Measurements from ENCODE around the gene ARHGAP18. TPM values are rescaled to one million over a fixed set of nuclear protein-coding genes. Genes with fewer than 3 reads are reported as not detected.

The ARHGAP18 gene
- polyA plus RNA-seq, 1 of the 3 experiments (the other 2 are of a cell fraction) = 25.0 TPM

DNA sequence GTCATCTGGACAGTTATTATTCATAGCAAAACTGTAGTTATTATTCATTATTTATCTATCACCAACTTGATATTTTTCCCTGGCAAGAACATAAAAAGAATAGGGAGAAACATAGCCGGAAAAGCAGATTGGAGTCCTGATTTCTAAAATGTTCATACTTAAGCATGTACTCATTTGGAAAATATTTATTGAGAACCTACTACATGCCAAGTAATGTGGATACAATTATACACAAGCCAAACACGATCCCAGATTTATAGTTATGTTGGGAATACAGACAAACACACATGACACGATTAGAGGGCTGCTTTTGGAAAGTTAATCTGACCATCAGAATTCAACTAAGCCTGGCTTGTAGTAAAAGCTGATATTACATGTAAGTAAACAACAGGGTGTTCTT is 30.7 kb downstream of the ARHGAP18 start (continued):
- TF ChIP-seq, protein P1, sequence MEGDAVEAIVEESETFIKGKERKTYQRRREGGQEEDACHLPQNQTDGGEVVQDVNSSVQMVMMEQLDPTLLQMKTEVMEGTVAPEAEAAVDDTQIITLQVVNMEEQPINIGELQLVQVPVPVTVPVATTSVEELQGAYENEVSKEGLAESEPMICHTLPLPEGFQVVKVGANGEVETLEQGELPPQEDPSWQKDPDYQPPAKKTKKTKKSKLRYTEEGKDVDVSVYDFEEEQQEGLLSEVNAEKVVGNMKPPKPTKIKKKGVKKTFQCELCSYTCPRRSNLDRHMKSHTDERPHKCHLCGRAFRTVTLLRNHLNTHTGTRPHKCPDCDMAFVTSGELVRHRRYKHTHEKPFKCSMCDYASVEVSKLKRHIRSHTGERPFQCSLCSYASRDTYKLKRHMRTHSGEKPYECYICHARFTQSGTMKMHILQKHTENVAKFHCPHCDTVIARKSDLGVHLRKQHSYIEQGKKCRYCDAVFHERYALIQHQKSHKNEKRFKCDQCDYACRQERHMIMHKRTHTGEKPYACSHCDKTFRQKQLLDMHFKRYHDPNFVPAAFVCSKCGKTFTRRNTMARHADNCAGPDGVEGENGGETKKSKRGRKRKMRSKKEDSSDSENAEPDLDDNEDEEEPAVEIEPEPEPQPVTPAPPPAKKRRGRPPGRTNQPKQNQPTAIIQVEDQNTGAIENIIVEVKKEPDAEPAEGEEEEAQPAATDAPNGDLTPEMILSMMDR (IDR thresholded peaks at IDR 0.05) = no peak
- TF ChIP-seq RCOR1 (IDR thresholded peaks at IDR 0.05; ENCODE audit: low read length) (no peak), TEAD4 (IDR thresholded peaks at IDR 0.05; ENCODE audit: borderline replicate concordance, insufficient read depth) (peak; percentile 47; the same call in 1 of the 2 replicates), TAF1 (IDR thresholded peaks at IDR 0.05; ENCODE audit: borderline replicate concordance, low read depth, low read length) (no peak), RAD21 (IDR thresholded peaks at IDR 0.05; ENCODE audit: low read length) (no peak), MEF2A (IDR thresholded peaks at IDR 0.05; ENCODE audit: borderline replicate concordance, low read depth) (0 out of 2 replicates have a peak, but pooled peaks have one; percentile 25), EP300 (IDR thresholded peaks at IDR 0.05; ENCODE audit: borderline replicate concordance in 1 of 2, low read depth in 1 of 2, low read length in 1 of 2) (peak in 1 of 2 experiments; percentile 81; a peak in 2 of 4 replicates), TCF12 (IDR thresholded peaks at IDR 0.05) (peak; percentile 74), MXI1 (IDR thresholded peaks at IDR 0.05; ENCODE audit: low read depth, low read length) (no peak), ELF1 (IDR thresholded peaks at IDR 0.05) (no peak), NRF1 (IDR thresholded peaks at IDR 0.05; ENCODE audit: low read depth, low read length) (no peak)
- TF ChIP-seq, protein P2, sequence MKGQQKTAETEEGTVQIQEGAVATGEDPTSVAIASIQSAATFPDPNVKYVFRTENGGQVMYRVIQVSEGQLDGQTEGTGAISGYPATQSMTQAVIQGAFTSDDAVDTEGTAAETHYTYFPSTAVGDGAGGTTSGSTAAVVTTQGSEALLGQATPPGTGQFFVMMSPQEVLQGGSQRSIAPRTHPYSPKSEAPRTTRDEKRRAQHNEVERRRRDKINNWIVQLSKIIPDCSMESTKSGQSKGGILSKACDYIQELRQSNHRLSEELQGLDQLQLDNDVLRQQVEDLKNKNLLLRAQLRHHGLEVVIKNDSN (IDR thresholded peaks at IDR 0.05; ENCODE audit: borderline replicate concordance, low read depth) = no peak

DNA sequence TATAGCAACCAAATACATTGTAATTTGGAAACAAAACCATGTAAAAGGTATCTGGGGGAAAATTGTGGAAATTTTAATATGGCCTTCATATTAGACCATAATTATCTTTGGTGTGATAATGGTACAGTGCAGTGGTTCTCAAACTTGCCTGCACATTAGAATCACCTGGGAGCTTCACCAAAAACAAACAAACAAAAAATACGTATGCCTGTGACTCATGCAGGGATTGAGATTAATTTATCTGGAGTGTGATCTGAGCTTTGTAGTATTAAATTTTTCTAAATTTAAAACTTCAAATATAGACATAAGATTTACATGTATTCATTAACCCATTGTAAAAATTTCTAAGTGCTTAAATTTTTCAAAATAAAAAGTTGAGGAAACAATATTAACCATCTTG is 31.5 kb downstream of the ARHGAP18 start:
- 25% methylated on average over 1 of the region's 1 CpG for WGBS (ENCODE audit: low lambda C conversion rate)
- Histone ChIP-seq H4K20me1 (ENCODE audit: insufficient read depth) (no peaks in the 10 kb centered on the region), H3K36me3 (replicated peaks in 1 of 2; ENCODE audit: control insufficient read depth in 1 of 2, insufficient read depth in 2 of 2, low read length in 1 of 2) (peaks cover 0 to 20% of the 10 kb centered on the region in 2 experiments), H3K4me3 (ENCODE audit: low read depth in 2 of 2, low read length in 1 of 2) (no peak overlapping the region), H3K79me2 (ENCODE audit: insufficient read depth) (peaks cover 95% of the 10 kb centered on the region), H3K9ac (peak overlapping the region; percentile 17; the same call in 1 of the 2 replicates), H3K9me2 (no peaks in the 10 kb centered on the region), H3K4me1 (ENCODE audit: control insufficient read depth in 1 of 2, insufficient read depth in 2 of 2, low read depth in 1 of 2, low read length in 1 of 2) (peaks cover 0 to 72% of the 10 kb centered on the region in 2 experiments), H2AFZ (ENCODE audit: low read depth) (no peak overlapping the region), H3K27me3 (ENCODE audit: insufficient read depth) (no peaks in the 10 kb centered on the region), H3K9me3 (no peaks in the 10 kb centered on the region), H3K4me2 (peak overlapping the region; percentile 49), H3K27ac (ENCODE audit: low read depth in 2 of 2, low read length in 1 of 2) (peak overlapping the region; percentile 72 to 99; a peak in 3 of 4 replicates), H3F3A (replicated peaks; ENCODE audit: insufficient read depth) (peaks cover 56% of the 10 kb centered on the region)
- ChIA-PET POLR2A (no interaction called here), CTCF (interaction anchor here (1.1 kb wide), 1 partner anchor 81 kb away, joined by 4 read pairs; no protein-coding TSS in a partner anchor)
- DNase-seq = no peak
- no peak for TF ChIP-seq RFX5 (IDR thresholded peaks at IDR 0.05; ENCODE audit: low read length)
- TF ChIP-seq, protein P3, sequence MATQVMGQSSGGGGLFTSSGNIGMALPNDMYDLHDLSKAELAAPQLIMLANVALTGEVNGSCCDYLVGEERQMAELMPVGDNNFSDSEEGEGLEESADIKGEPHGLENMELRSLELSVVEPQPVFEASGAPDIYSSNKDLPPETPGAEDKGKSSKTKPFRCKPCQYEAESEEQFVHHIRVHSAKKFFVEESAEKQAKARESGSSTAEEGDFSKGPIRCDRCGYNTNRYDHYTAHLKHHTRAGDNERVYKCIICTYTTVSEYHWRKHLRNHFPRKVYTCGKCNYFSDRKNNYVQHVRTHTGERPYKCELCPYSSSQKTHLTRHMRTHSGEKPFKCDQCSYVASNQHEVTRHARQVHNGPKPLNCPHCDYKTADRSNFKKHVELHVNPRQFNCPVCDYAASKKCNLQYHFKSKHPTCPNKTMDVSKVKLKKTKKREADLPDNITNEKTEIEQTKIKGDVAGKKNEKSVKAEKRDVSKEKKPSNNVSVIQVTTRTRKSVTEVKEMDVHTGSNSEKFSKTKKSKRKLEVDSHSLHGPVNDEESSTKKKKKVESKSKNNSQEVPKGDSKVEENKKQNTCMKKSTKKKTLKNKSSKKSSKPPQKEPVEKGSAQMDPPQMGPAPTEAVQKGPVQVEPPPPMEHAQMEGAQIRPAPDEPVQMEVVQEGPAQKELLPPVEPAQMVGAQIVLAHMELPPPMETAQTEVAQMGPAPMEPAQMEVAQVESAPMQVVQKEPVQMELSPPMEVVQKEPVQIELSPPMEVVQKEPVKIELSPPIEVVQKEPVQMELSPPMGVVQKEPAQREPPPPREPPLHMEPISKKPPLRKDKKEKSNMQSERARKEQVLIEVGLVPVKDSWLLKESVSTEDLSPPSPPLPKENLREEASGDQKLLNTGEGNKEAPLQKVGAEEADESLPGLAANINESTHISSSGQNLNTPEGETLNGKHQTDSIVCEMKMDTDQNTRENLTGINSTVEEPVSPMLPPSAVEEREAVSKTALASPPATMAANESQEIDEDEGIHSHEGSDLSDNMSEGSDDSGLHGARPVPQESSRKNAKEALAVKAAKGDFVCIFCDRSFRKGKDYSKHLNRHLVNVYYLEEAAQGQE (IDR thresholded peaks at IDR 0.05; ENCODE audit: low read depth, low read length) = no peak

Data from SK-N-SH (cell line).